ENCODE data around the gene VSX2. TPM values are rescaled to one million over a fixed set of nuclear protein-coding genes. Genes with fewer than 3 reads are reported as not detected.

The VSX2 gene
- total and polyA plus RNA-seq, 2 of the 13 experiments (the other 11 are each of a cell fraction or from before 2014, with no cell fraction given) = 0.05 TPM; not detected in 1

DNA sequence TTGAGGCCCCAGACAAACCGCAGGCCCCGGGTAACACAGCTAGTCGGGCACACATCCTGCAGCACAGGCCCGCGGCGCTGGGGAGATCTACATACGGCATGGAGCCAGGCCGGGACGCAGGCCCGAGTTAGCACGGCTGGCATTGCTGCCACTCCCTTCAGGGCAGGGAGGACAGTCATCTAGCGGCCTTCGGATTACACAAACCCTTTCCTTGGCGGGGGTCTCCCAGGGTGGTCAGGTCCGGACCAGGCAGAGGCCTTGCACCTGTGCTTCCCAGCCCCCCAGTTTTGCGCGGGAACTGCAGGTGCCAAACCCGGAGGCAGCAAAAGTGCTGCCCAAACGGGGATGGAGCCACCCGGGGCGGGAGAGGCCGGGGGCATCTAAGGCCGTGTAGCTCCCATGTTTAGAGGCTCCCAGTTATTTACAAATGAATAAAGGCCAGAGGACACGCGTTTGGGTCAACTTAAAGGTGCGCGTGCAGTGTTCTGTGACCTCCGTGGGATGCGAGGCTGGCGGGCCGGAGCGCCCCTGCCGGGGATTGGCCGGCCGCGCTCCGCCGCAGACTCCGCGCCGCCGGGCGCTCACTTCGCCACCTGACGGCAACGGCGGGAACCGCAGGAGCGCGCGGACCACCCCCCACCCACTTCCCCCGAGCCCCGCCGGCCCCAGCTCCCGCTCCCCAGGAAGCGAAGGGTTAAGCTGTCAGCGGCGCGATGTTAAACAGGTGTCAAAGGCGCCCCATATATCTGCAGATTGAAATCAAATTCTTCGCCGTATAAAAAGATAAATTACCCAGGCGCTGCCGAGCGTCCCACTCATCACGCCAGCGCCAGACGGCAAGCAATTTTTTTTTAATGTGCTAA lies 18.1 kb downstream of the VSX2 start (continued):
- TF ChIP-seq ZNF879 (CRISPR knock-in tag; IDR thresholded peaks at IDR 0.05) (0 out of 2 replicates have a peak, but pooled peaks have one; percentile 41), NCOA1 (CRISPR knock-in tag; IDR thresholded peaks at IDR 0.05) (no peak), STAG1 (CRISPR knock-in tag; IDR thresholded peaks at IDR 0.05) (0 out of 2 replicates have a peak, but pooled peaks have one; percentile 28), ZNF510 (CRISPR knock-in tag; IDR thresholded peaks at IDR 0.05; ENCODE audit: low read depth) (no peak), ZNF501 (CRISPR knock-in tag; IDR thresholded peaks at IDR 0.05) (0 out of 2 replicates have a peak, but pooled peaks have one; percentile 31), CCDC6 (CRISPR knock-in tag; IDR thresholded peaks at IDR 0.05) (peak; percentile 39; the same call in 1 of the 2 replicates), YY1 (IDR thresholded peaks at IDR 0.05; ENCODE audit: insufficient read depth, insufficient replicate concordance, low read depth, low read length) (peak; percentile 13), SRY (CRISPR knock-in tag; IDR thresholded peaks at IDR 0.05) (peak; percentile 25; the same call in 1 of the 2 replicates), SIX4 (CRISPR knock-in tag; IDR thresholded peaks at IDR 0.05) (no peak), RXRA (CRISPR knock-in tag; IDR thresholded peaks at IDR 0.05) (0 out of 2 replicates have a peak, but pooled peaks have one; percentile 8), ZNF652 (CRISPR knock-in tag; IDR thresholded peaks at IDR 0.05; ENCODE audit: borderline replicate concordance, low read depth) (peak; percentile 42; the same call in 1 of the 2 replicates), ZFP37 (CRISPR knock-in tag; IDR thresholded peaks at IDR 0.05; ENCODE audit: borderline replicate concordance) (no peak), SOX5 (CRISPR knock-in tag; IDR thresholded peaks at IDR 0.05; ENCODE audit: borderline replicate concordance) (no peak), JUN (CRISPR knock-in tag; IDR thresholded peaks at IDR 0.05) (no peak), ZNF556 (CRISPR knock-in tag; IDR thresholded peaks at IDR 0.05; ENCODE audit: borderline replicate concordance) (peak; percentile 70; the same call in 1 of the 2 replicates)
- TF ChIP-seq, protein P1, sequence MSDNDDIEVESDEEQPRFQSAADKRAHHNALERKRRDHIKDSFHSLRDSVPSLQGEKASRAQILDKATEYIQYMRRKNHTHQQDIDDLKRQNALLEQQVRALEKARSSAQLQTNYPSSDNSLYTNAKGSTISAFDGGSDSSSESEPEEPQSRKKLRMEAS (IDR thresholded peaks at IDR 0.05) = peak; percentile 56
- TF ChIP-seq, protein P2, sequence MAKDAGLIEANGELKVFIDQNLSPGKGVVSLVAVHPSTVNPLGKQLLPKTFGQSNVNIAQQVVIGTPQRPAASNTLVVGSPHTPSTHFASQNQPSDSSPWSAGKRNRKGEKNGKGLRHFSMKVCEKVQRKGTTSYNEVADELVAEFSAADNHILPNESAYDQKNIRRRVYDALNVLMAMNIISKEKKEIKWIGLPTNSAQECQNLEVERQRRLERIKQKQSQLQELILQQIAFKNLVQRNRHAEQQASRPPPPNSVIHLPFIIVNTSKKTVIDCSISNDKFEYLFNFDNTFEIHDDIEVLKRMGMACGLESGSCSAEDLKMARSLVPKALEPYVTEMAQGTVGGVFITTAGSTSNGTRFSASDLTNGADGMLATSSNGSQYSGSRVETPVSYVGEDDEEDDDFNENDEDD (CRISPR knock-in tag; IDR thresholded peaks at IDR 0.05; ENCODE audit: borderline replicate concordance) = peak; percentile 40; the same call in 1 of the 2 replicates
- TF ChIP-seq, protein P3, sequence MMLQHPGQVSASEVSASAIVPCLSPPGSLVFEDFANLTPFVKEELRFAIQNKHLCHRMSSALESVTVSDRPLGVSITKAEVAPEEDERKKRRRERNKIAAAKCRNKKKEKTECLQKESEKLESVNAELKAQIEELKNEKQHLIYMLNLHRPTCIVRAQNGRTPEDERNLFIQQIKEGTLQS (CRISPR knock-in tag; IDR thresholded peaks at IDR 0.05) = no peak
- TF ChIP-seq, protein P4, sequence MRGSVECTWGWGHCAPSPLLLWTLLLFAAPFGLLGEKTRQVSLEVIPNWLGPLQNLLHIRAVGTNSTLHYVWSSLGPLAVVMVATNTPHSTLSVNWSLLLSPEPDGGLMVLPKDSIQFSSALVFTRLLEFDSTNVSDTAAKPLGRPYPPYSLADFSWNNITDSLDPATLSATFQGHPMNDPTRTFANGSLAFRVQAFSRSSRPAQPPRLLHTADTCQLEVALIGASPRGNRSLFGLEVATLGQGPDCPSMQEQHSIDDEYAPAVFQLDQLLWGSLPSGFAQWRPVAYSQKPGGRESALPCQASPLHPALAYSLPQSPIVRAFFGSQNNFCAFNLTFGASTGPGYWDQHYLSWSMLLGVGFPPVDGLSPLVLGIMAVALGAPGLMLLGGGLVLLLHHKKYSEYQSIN (CRISPR knock-in tag; IDR thresholded peaks at IDR 0.05; ENCODE audit: borderline replicate concordance) = no peak
- TF ChIP-seq, protein P5, sequence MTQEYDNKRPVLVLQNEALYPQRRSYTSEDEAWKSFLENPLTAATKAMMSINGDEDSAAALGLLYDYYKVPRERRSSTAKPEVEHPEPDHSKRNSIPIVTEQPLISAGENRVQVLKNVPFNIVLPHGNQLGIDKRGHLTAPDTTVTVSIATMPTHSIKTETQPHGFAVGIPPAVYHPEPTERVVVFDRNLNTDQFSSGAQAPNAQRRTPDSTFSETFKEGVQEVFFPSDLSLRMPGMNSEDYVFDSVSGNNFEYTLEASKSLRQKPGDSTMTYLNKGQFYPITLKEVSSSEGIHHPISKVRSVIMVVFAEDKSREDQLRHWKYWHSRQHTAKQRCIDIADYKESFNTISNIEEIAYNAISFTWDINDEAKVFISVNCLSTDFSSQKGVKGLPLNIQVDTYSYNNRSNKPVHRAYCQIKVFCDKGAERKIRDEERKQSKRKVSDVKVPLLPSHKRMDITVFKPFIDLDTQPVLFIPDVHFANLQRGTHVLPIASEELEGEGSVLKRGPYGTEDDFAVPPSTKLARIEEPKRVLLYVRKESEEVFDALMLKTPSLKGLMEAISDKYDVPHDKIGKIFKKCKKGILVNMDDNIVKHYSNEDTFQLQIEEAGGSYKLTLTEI (CRISPR knock-in tag; conservative IDR thresholded peaks at IDR 0.05) = no peak
- TF ChIP-seq, protein P6, sequence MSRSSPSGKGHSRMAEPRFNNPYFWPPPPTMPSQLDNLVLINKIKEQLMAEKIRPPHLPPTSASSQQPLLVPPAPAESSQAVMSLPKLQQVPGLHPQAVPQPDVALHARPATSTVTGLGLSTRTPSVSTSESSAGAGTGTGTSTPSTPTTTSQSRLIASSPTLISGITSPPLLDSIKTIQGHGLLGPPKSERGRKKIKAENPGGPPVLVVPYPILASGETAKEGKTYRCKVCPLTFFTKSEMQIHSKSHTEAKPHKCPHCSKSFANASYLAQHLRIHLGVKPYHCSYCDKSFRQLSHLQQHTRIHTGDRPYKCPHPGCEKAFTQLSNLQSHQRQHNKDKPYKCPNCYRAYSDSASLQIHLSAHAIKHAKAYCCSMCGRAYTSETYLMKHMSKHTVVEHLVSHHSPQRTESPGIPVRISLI (CRISPR knock-in tag; IDR thresholded peaks at IDR 0.05; ENCODE audit: borderline replicate concordance) = 0 out of 2 replicates have a peak, but pooled peaks have one; percentile 25
- TF ChIP-seq, protein P7, sequence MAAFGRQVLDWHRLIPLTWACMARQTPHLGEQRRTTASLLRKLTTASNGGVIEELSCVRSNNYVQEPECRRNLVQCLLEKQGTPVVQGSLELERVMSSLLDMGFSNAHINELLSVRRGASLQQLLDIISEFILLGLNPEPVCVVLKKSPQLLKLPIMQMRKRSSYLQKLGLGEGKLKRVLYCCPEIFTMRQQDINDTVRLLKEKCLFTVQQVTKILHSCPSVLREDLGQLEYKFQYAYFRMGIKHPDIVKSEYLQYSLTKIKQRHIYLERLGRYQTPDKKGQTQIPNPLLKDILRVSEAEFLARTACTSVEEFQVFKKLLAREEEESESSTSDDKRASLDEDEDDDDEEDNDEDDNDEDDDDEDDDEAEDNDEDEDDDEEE (CRISPR knock-in tag; IDR thresholded peaks at IDR 0.05) = 0 out of 2 replicates have a peak, but pooled peaks have one; percentile 29

Measured in HepG2 (cell line).